Stimulated activated CD8-positive, alpha-beta memory T cell treated with anti-CD3 and anti-CD28 coated beads, Interleukin-2, amount 100 ng/mL, for 1 hour (primary cell): ENCODE measurements around the gene IGFBP7.

Source experiments
- DNase-seq, 2 donors: peaks; one replicate each; pipeline ENCODE4 v3.0.0-alpha.2; 2020; ENCODE audit warnings: low read depth in 2 of 2

Gene IGFBP7

DNA sequence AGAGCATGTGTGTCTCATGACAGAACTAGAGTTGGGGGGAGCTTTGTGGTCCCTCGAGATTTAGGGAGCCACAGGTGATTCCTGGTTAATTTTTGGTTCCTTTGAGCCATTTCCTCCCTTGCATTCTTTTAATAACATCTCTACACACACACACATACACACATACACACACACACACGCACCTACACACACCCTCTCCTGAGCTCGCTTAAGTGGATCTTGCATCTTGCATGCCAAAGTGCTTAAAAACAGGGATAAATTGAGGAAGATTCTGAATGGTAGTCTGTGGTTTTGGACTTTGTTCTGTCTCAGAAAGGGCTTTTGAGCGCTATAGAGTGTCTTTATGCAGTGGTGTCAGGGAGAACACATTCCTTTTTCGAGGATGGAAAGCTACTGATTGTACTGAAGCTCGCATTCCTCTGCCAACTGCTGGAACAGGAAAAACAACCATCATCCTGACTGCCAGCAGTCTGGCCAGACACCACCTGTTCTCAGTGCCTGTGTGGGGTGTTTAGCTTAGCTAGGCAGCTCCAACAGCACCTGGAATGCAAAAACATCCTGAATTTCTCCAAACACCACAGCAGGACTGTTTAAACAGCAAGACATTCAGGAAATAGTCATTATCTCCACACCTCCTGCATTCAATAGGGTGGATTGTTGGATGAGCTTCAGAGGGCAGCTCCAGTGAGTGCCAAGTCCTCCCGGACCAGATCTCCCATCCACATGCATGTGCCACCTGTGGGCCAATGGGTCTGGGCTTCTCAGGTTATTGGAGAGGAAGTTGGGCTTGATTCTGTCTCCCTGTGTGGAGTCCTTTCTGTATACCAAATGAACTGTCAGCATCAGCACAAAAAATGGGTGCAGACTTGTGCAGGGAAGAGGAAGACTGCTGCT is 21.9 kb upstream of the IGFBP7 start:
- no peak for DNase-seq

- no peak for DNase-seq
Measured at GRCh38 chr4:57129477-57129876, 19.3 kb upstream of the IGFBP7 start.

DNA sequence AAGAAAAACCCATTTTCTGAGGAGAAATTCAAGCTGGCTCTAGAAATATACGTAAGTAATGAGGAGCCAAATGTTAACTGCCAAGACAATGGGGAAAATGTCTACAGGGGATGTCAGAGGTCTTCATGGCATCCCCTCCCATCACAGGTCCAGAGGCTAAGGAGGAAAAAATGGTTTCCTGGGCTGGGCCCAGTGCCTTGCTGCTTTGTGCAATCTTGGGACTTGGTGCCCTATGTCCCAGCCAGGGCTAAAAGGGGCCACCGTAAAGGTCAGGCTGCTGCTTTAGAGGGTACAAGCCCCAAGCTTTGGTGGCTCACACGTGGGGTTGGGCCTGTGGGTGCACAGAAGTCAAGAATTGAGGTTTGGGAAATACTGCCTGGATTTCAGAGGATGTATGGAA is 17.2 kb upstream of the IGFBP7 start:
- DNase-seq = no peak

DNA sequence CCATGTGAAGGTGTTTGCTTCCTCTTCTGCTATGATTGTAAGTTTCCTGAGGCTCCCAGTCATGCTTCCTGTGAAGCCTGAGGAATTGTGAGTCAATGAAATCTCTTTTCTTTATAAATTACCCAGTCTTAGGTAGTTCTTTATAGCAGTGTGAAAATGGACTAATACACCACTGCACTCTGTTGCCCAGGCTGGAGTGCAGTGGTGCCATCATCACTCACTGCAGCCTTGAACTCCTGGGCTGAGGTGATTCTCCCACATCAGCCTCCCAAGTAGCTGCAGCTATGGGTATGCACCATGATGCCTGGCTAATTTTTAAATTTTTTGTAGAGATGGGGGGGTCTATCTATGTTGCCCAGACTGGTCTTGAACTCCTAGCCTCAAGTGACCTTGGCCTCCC is 15.8 kb upstream of the IGFBP7 start:
- DNase-seq = no peak

GRCh38 chr4:57124145-57124544 is 14.0 kb upstream of the IGFBP7 start:
- DNase-seq = no peak

DNA sequence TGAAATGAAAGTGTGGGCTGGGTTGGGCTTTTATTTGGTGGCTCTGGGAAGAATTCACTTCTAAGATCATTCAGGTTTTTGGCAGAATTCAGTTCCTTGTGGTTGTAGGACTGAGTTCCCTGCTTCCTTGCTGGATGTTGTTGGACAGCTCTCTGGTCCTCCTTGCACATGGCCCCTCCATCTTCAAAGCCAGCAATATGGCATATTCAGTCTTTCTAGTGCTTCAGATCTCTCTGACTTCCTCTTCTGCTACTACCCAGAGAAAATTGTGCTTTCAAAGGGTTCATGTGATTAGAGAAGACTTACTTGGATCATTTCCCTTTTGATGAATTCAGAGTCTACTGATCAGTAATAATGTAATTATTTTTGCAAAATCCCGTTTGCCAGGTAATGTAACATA is 12.8 kb upstream of the IGFBP7 start:
- no peak for DNase-seq

- no peak for DNase-seq
Measured at GRCh38 chr4:57119054-57119651, 9.0 kb upstream of the IGFBP7 start.

GRCh38 chr4:57117491-57117890 is 7.3 kb upstream of the IGFBP7 start:
- DNase-seq = no peak

DNA sequence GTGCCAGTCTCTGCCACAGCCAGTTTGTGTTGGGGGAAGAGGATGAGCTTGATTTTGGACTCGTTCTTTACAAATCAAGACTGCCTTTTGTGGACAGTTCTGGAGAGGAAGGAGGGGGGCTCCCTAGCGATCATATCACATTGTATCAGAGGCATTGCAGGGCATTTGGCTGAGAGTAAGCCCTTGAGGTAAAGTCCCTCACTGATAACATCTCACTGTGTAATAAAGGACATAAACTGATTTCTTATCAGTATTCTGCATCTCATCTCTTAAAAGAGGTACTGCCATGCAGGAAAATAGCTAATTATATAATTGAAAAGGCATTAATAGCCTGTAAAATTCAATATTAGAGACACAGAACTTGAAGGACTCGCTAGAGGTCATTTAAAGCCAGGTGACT is 6.1 kb upstream of the IGFBP7 start:
- DNase-seq = no peak

GRCh38 chr4:57114973-57115372 is 4.8 kb upstream of the IGFBP7 start:
- DNase-seq = no peak

- no peak for DNase-seq
Measured at GRCh38 chr4:57113870-57114269, 3.7 kb upstream of the IGFBP7 start.

GRCh38 chr4:57110640-57111511 is 691 bp upstream of the IGFBP7 start:
- DNase-seq = no peak

DNA sequence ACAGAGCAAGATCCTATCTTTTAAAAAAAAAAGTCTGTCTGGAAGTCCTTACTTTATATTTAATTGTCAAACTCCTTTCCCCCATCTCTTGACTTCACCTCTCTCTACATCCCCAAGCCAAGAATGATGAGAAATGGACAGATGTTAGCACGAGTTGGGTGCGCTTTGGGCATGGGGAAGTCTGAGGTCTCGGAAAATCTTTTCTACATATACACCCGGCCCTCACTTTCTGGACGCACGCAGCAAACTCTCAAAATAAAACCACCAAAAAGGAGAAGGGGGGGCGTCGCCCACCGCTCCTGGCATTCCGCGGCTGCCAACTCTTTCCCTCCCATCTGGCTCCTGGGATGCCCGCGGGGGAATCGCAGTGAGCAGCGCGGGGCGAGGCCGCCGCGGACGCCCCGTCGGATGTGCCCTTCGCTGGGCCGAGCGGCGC is 756 bp downstream of the IGFBP7 start:
- no peak for DNase-seq

GRCh38 chr4:57106181-57106580 is 4.0 kb downstream of the IGFBP7 start:
- no peak for DNase-seq

DNA sequence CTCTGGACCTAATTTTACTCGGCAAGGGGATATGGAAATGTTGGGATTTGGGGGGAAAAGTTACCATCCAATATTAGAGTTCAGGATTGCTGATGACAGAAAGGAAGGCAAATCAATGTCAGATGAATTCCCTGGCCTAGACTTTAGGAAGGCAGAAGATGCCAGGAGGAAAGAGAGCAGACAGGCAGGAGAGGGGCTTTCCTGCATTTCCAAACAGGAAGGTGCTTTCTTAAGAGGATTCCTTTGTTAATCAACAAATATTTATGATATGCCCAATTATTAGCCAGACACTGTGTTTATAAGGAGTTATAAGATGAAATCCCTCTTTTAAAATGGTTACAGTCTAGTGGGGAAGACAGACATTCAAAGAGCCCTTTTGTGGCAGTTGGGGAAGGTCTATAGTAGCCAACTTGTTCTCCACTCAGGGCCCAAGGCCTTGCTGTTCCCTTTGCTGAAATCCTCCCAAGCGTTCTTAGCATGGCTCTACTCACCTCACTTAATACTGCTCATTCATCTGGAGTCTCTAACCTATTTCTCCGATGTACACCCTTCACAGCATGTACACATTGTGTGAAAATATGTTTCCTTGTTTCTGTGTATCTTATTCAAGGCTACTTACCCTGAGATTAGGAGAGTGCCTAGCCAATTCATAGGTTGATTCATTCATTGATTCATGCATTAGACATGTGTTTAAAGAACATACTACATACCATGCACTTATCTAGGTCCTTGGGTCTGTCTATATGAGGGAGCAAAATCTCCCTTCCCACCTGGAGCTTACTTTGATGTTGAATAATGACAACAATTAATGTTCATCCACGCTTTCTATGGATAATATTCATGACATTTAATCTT is 5.3 kb downstream of the IGFBP7 start:
- no peak for DNase-seq

DNA sequence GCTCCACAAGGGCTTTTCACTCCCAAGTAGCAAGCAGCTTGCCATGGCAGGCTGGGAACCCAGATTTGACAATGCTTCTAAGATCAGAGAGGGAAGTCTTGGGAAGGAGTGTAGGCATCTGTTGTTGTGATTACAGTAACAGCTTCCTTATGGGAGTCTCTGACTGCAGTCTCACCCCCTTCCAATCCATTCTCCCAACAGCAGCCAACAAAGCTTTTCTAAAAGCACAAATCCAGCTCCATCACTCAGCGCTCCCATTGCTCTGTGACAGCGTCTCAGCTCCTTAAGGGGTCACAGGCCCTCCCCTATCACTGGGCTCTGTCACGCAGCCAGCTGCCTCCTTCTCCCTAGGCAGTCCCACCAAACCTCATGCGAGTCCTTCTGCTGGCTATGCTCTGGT is 7.1 kb downstream of the IGFBP7 start:
- DNase-seq = no peak

DNA sequence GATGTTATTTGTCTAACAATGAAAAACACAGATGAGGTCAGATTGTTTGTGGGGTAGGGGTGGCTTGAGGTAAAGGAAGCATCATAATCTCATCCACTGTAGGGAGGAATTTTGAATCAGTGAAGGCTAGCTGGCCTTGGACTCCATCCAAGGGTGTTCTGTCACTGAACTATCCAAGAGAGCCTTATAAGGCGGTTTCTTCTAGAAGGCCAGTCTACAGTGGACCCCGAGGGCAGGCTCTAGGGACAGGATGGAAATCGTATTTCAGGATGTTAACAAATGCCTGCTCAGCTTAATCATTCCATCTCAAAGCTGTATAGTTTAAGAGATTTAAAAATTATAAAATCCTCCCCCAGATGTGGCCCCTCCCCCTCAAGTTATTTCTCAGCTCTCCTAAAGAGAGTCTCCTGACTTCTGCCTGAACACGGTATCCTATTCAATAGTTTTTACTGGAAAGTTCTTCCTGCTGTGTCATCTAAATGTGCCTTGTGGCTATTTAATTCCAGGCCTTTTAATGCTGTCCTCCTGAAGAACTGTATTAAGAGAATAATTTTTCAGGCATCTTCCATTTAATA is 8.0 kb downstream of the IGFBP7 start:
- DNase-seq = no peak

GRCh38 chr4:57100979-57101651 is 9.1 kb downstream of the IGFBP7 start:
- no peak for DNase-seq

DNA sequence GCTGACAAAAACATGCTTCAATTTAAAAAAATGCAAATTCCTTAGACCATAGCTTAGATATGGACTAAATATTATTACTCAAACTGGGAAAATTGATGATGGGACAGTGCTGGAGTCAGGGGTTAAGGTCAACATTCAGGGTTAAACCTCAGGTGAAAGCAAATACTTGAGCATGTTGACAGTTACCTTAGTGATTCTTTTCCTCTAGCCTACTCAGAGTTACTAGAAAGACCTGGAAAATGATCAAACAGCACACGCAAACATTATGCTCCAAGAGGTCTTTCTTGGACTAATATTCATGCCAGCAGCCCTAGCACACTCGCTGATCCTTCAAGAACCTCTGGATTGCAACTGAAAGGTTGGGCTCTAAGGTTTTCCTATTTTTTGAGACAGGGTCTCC is 10.8 kb downstream of the IGFBP7 start:
- DNase-seq = no peak

GRCh38 chr4:57098941-57099340 is 11.2 kb downstream of the IGFBP7 start:
- DNase-seq = no peak

GRCh38 chr4:57098415-57098814 is 11.8 kb downstream of the IGFBP7 start:
- no peak for DNase-seq
